Neural crest cell (in vitro differentiated cells): ENCODE data around the gene KLF14. TPM values are rescaled to one million over a fixed set of nuclear protein-coding genes. Genes with fewer than 3 reads are reported as not detected.

Experiments
- DNase-seq: peaks from one replicate; pipeline ENCODE4 v3.0.0; 2021; ENCODE audit warnings: low read depth, mixed read lengths, low spot score
- H3K27ac Mint-ChIP-seq: one replicate; pipeline ENCODE4 v1.8.0; 2021; ENCODE audit warnings: mild to moderate bottlenecking, mixed read lengths; ENCODE audit not compliant: unreplicated experiment
- H3K27me3 Mint-ChIP-seq: 2 replicates; pipeline ENCODE4 v1.8.0; 2021; ENCODE audit warnings: low read depth, mild to moderate bottlenecking, mixed read lengths
- H3K36me3 Mint-ChIP-seq: 2 replicates; pipeline ENCODE4 v1.8.0; 2021; ENCODE audit warnings: low read depth, mild to moderate bottlenecking, mixed read lengths
- H3K4me1 Mint-ChIP-seq: 2 replicates; pipeline ENCODE4 v1.8.0; 2021; ENCODE audit warnings: mixed read lengths
- H3K4me3 Mint-ChIP-seq: one replicate; pipeline ENCODE4 v1.8.0; 2021; ENCODE audit warnings: mild to moderate bottlenecking, mixed read lengths
- H3K9me3 Mint-ChIP-seq: 2 replicates; pipeline ENCODE4 v1.8.0; 2021; ENCODE audit warnings: mixed read lengths
- CTCF ChIP-seq: fragments of 200-600 bp; sonication (generic); conservative IDR thresholded peaks from 2 replicates; pipeline ENCODE4 v1.5.0; 2021; ENCODE audit warnings: antibody characterized with exemption, mild to moderate bottlenecking
- total RNA-seq: library from RNA; stranded (reverse); gene quantifications from 2 replicates; pipeline ENCODE4 v1.2.1, GENCODE V29; 2021

Gene KLF14
- total RNA-seq, 1 donor from 2014 or later, result not detected

GRCh38 chr7:130723784-130724183 is 10.2 kb downstream of the KLF14 start:
- Mint-ChIP-seq H3K9me3 (no peaks in the 10 kb centered on the region), H3K4me3 (no peak overlapping the region), H3K27me3 (peaks cover 17% of the 10 kb centered on the region), H3K27ac (no peak overlapping the region), H3K4me1 (no peaks in the 10 kb centered on the region), H3K36me3 (no peaks in the 10 kb centered on the region)
- no peak for DNase-seq
- no peak for TF ChIP-seq CTCF

GRCh38 chr7:130721486-130722277 is 12.3 kb downstream of the KLF14 start:
- Mint-ChIP-seq H3K27me3 (peaks cover 8% of the 10 kb centered on the region), H3K4me1 (no peaks in the 10 kb centered on the region), H3K36me3 (no peaks in the 10 kb centered on the region), H3K9me3 (no peaks in the 10 kb centered on the region), H3K4me3 (no peak overlapping the region), H3K27ac (no peak overlapping the region)
- peak; percentile 68 for TF ChIP-seq CTCF
- DNase-seq, result peak; percentile 67

- H3K27ac Mint-ChIP-seq, result no peak overlapping the region
- H3K4me3 Mint-ChIP-seq, result no peak overlapping the region
- no peaks in the 10 kb centered on the region for H3K36me3 Mint-ChIP-seq
- H3K9me3 Mint-ChIP-seq, result no peaks in the 10 kb centered on the region
- no peaks in the 10 kb centered on the region for H3K4me1 Mint-ChIP-seq
- DNase-seq, result no peak
- H3K27me3 Mint-ChIP-seq, result no peaks in the 10 kb centered on the region
- TF ChIP-seq CTCF, result no peak
Measured at GRCh38 chr7:130719541-130719940, 14.5 kb downstream of the KLF14 start.

- Mint-ChIP-seq H3K4me3 (no peak overlapping the region), H3K9me3 (no peaks in the 10 kb centered on the region), H3K4me1 (no peaks in the 10 kb centered on the region), H3K27ac (no peak overlapping the region), H3K27me3 (peaks cover 2% of the 10 kb centered on the region), H3K36me3 (no peaks in the 10 kb centered on the region)
- no peak for DNase-seq
- no peak for TF ChIP-seq CTCF
Measured at GRCh38 chr7:130712416-130712815, 21.6 kb downstream of the KLF14 start.

GRCh38 chr7:130708766-130709165 is 25.2 kb downstream of the KLF14 start:
- H3K4me3 Mint-ChIP-seq, result no peak overlapping the region
- no peak overlapping the region for H3K27ac Mint-ChIP-seq

More at GRCh38 chr7:130708766-130709165, 25.2 kb downstream of the KLF14 start:
- H3K4me1 Mint-ChIP-seq, result no peaks in the 10 kb centered on the region
- DNase-seq, result no peak
- H3K9me3 Mint-ChIP-seq, result peaks cover 14% of the 10 kb centered on the region
- peaks cover 2% of the 10 kb centered on the region for H3K27me3 Mint-ChIP-seq
- no peak for TF ChIP-seq CTCF
- H3K36me3 Mint-ChIP-seq, result peaks cover 7% of the 10 kb centered on the region
